Mesendoderm (in vitro differentiated cells): ENCODE data around the gene CNIH2.
"Not testable (repeated sequence)": the region's sequence is repeated elsewhere in the genome, so short reads cannot be mapped to it uniquely, and the experiment has no call there.

Source experiments
- DNase-seq: peaks from one replicate; pipeline ENCODE4 v3.0.0; 2013
- H2AK5ac ChIP-seq: 2 replicates; pipeline ENCODE4 v1.6.1; 2013; ENCODE audit warnings: low read length, inconsistent platforms
- H2BK120ac ChIP-seq: 2 replicates; pipeline ENCODE4 v1.6.1; 2013; ENCODE audit warnings: low read depth, mild to moderate bottlenecking, low read length, moderate library complexity, mixed read lengths
- H2BK15ac ChIP-seq: replicated peaks from 2 replicates; pipeline ENCODE4 v1.6.1; 2013; ENCODE audit warnings: low read depth, mild to moderate bottlenecking, moderate library complexity
- H2BK5ac ChIP-seq: 2 replicates; pipeline ENCODE4 v1.6.1; 2013; ENCODE audit warnings: low read length, inconsistent platforms
- H3K18ac ChIP-seq: 2 replicates; pipeline ENCODE4 v1.6.1; 2013; ENCODE audit warnings: mild to moderate bottlenecking, low read length, mixed read lengths
- H3K23ac ChIP-seq: one replicate; pipeline ENCODE4 v1.6.1; 2013; ENCODE audit warnings: low read length
- H3K27ac ChIP-seq: 2 replicates; pipeline ENCODE4 v1.5.1; 2013; ENCODE audit warnings: low read depth, mild to moderate bottlenecking, inconsistent platforms, low read length, moderate library complexity
- H3K27me3 ChIP-seq: 2 replicates; pipeline ENCODE4 v1.6.1; 2013; ENCODE audit warnings: low read length, control low read depth, mild to moderate bottlenecking, inconsistent platforms; ENCODE audit not compliant: insufficient read depth, poor library complexity
- H3K36me3 ChIP-seq: 2 replicates; pipeline ENCODE4 v1.6.1; 2013; ENCODE audit warnings: low read length, inconsistent platforms; ENCODE audit not compliant: control insufficient read depth, insufficient read depth
- H3K4ac ChIP-seq: one replicate; pipeline ENCODE4 v1.6.1; 2013; ENCODE audit warnings: low read depth, mild to moderate bottlenecking, low read length, moderate library complexity
- H3K4me1 ChIP-seq: 2 replicates; pipeline ENCODE4 v1.6.1; 2013; ENCODE audit warnings: low read depth, low read length, inconsistent platforms; ENCODE audit not compliant: control insufficient read depth
- H3K4me2 ChIP-seq: 2 replicates; pipeline ENCODE4 v1.6.1; 2013; ENCODE audit warnings: low read length
- H3K4me3 ChIP-seq: 2 replicates; pipeline ENCODE4 v1.5.1; 2013; ENCODE audit warnings: mild to moderate bottlenecking, low read length
- H3K56ac ChIP-seq: one replicate; pipeline ENCODE4 v1.6.1; 2013; ENCODE audit warnings: low read length
- H3K79me1 ChIP-seq: 2 replicates; pipeline ENCODE4 v1.6.1; 2013; ENCODE audit warnings: low read length, inconsistent platforms
- H3K79me2 ChIP-seq: 2 replicates; pipeline ENCODE4 v1.6.1; 2013; ENCODE audit warnings: mild to moderate bottlenecking, low read length; ENCODE audit not compliant: control insufficient read depth, insufficient read depth
- H3K9ac ChIP-seq: 2 replicates; pipeline ENCODE4 v1.6.1; 2013; ENCODE audit warnings: low read length, inconsistent platforms
- H4K5ac ChIP-seq: one replicate; pipeline ENCODE4 v1.6.1; 2013; ENCODE audit warnings: low read length
- H4K8ac ChIP-seq: one replicate; pipeline ENCODE4 v1.6.1; 2013; ENCODE audit warnings: low read depth, mild to moderate bottlenecking, control low read depth, low read length, moderate library complexity
- WGBS: extraction: QIAGEN DNeasy Blood & Tissue Kit; methylation state at CpG from one replicate; pipeline ENCODE4 v1.1.7; 2013; ENCODE audit warnings: low lambda C conversion rate, missing lambda C conversion rate; ENCODE audit not compliant: insufficient coverage; ENCODE audit errors: extremely low coverage; 5-methylcytosine and 5-hydroxymethylcytosine counted together

The CNIH2 gene

GRCh38 chr11:66247801-66248200 lies 30.2 kb upstream of the CNIH2 start:
- Histone ChIP-seq H3K4me1 (no peaks in the 10 kb centered on the region), H2AK5ac (no peak overlapping the region), H2BK120ac (no peak overlapping the region), H4K8ac (no peak overlapping the region), H3K4me2 (no peak overlapping the region), H3K23ac (no peak overlapping the region), H3K56ac (no peak overlapping the region), H3K79me1 (no peaks in the 10 kb centered on the region), H3K27me3 (no peaks in the 10 kb centered on the region), H2BK15ac (no peak overlapping the region), H3K9ac (no peak overlapping the region), H2BK5ac (no peak overlapping the region), H3K4ac (no peak overlapping the region), H3K4me3 (no peak overlapping the region), H3K79me2 (no peaks in the 10 kb centered on the region), H4K5ac (no peak overlapping the region), H3K36me3 (no peaks in the 10 kb centered on the region), H3K27ac (no peak overlapping the region), H3K18ac (no peak overlapping the region)
- DNase-seq = no peak
- no CpG with 5 or more reads among the region's 3 CpGs for WGBS

DNA sequence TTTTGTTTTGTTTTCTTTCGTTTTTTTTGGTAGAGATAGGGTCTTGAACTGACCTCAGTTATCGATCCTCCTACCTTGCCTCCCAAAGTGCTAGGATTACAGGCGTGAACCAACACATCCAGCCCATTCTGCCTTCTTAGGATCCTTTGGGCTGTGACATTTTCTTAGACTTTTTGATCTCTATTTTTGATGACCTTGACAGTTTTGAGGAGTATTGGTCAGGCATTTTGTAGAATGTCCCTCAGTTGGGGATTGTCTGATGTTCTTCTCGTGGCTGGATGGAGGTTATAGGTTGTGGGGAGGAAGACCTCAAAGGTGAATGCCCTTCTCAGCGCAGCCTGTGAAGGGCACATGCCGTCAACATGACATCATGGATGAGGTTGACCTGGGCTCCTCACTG lies 29.1 kb upstream of the CNIH2 start:
- no peak for DNase-seq

DNA sequence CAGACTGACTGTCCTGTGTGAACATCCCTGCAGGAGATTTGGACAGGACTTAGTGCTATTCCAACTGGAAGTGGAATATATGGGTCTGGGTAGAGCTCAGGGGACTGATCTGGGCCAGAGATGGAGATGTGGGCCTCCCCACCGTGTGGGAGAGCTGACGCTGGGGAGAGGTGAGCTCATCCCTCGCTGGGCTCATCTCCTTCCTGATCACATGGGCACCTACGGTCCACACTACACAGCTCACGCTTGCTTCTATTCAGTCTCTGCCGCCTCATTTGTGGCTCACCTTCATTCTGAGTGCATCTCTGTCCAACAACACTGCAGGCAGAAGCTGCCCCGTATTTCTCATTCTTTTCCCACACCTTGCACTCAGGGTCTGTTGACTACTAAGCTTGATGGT lies 26.2 kb upstream of the CNIH2 start:
- Histone ChIP-seq H3K79me1 (no peaks in the 10 kb centered on the region), H4K5ac (no peak overlapping the region), H2BK15ac (no peak overlapping the region), H2AK5ac (no peak overlapping the region), H3K56ac (no peak overlapping the region), H3K4me2 (no peak overlapping the region), H3K4ac (no peak overlapping the region), H3K36me3 (no peaks in the 10 kb centered on the region), H2BK120ac (no peak overlapping the region), H2BK5ac (no peak overlapping the region), H3K27ac (no peak overlapping the region), H4K8ac (no peak overlapping the region), H3K9ac (no peak overlapping the region), H3K4me3 (no peak overlapping the region), H3K4me1 (peaks cover 2% of the 10 kb centered on the region), H3K23ac (no peak overlapping the region), H3K18ac (no peak overlapping the region), H3K79me2 (no peaks in the 10 kb centered on the region), H3K27me3 (no peaks in the 10 kb centered on the region)
- no CpG with 5 or more reads among the region's 7 CpGs for WGBS
- no peak for DNase-seq

More for the DNA sequence above, 29.1 kb upstream of the CNIH2 start:
- Histone ChIP-seq H2AK5ac (no peak overlapping the region), H3K56ac (no peak overlapping the region), H3K27ac (no peak overlapping the region), H3K18ac (no peak overlapping the region), H3K79me1 (no peaks in the 10 kb centered on the region), H3K9ac (no peak overlapping the region), H4K8ac (no peak overlapping the region), H4K5ac (no peak overlapping the region), H2BK15ac (no peak overlapping the region), H3K4me1 (no peaks in the 10 kb centered on the region), H3K4me3 (no peak overlapping the region), H3K23ac (no peak overlapping the region), H3K4me2 (no peak overlapping the region), H2BK5ac (no peak overlapping the region), H3K79me2 (no peaks in the 10 kb centered on the region), H2BK120ac (no peak overlapping the region), H3K4ac (no peak overlapping the region), H3K36me3 (no peaks in the 10 kb centered on the region), H3K27me3 (no peaks in the 10 kb centered on the region)
- WGBS = no CpG with 5 or more reads among the region's 6 CpGs

DNA sequence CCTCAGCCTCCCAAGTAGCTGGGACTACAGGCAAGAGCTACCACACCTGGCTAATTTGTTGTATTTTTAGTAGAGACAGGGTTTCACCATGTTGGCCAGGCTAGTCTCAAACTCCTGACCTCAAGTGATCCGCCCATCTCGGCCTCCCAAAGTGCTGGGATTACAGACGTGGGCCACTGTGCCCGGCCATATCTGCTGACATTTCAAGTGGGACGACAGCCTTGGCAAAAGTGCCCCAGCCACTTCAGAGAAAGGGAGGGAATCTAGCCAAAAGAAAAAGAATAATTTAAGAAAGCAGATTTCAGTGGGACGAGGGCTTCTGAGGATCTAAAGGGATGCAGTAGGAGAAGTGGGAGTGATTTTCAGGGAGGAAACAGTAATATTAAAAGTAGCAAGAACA lies 24.9 kb upstream of the CNIH2 start:
- not testable (repeated sequence) for H3K4me1 ChIP-seq, H3K4me2 ChIP-seq, H4K5ac ChIP-seq, H3K4ac ChIP-seq, H3K4me3 ChIP-seq, H2BK120ac ChIP-seq, H3K79me1 ChIP-seq, H3K9ac ChIP-seq, H3K79me2 ChIP-seq, H2AK5ac ChIP-seq, DNase-seq, H2BK5ac ChIP-seq, H3K36me3 ChIP-seq, H2BK15ac ChIP-seq, H3K27ac ChIP-seq, H3K56ac ChIP-seq, H3K18ac ChIP-seq, H3K27me3 ChIP-seq, H3K23ac ChIP-seq, H4K8ac ChIP-seq
- WGBS = no CpG with 5 or more reads among the region's 6 CpGs

GRCh38 chr11:66258473-66258893 lies 19.5 kb upstream of the CNIH2 start:
- Histone ChIP-seq H4K5ac (no peak overlapping the region), H3K4ac (no peak overlapping the region), H3K4me2 (peak overlapping the region; percentile 76), H3K9ac (peak overlapping the region; percentile 98), H3K27me3 (no peaks in the 10 kb centered on the region), H3K79me1 (peaks cover 13% of the 10 kb centered on the region), H3K27ac (peak overlapping the region; percentile 9), H2BK5ac (no peak overlapping the region), H2BK15ac (no peak overlapping the region), H3K18ac (no peak overlapping the region), H2AK5ac (peak overlapping the region; percentile 69), H3K36me3 (peaks cover 15% of the 10 kb centered on the region), H4K8ac (no peak overlapping the region), H2BK120ac (no peak overlapping the region), H3K4me3 (peak overlapping the region; percentile 70), H3K23ac (peak overlapping the region; percentile 68), H3K4me1 (peaks cover 4% of the 10 kb centered on the region), H3K56ac (peak overlapping the region; percentile 96), H3K79me2 (peaks cover 1% of the 10 kb centered on the region)
- no peak for DNase-seq
- no CpG with 5 or more reads among the region's 28 CpGs for WGBS

DNA sequence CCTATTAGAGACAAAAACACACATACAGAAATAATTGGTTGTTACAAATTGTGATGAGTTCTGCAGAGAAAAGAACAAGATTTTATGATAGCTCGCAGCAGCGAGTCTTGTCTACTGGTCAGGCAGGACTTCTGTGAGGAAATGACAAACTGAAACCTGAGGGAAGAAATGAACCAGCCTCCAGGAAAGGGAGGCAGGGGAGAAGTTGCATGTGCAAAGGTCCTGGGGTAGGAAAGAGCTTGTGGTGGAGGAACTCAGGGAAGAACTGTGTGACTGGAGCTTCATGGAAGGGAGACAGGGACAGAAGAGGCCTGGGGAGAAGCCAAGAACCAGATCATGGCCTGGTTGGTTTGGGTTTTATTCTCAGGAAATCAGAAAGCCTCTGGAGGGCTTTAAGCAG lies 18.8 kb upstream of the CNIH2 start:
- H3K79me1 ChIP-seq = peaks cover 13% of the 10 kb centered on the region
- H3K4ac ChIP-seq = no peak overlapping the region
- no peak overlapping the region for H3K18ac ChIP-seq
- no peak overlapping the region for H4K5ac ChIP-seq
- peaks cover 15% of the 10 kb centered on the region for H3K36me3 ChIP-seq
- DNase-seq = no peak
- no peak overlapping the region for H4K8ac ChIP-seq
- WGBS = no CpG with 5 or more reads among the region's 2 CpGs
- peak overlapping the region; percentile 98 for H3K9ac ChIP-seq
- no peak overlapping the region for H3K23ac ChIP-seq
- peaks cover 4% of the 10 kb centered on the region for H3K4me1 ChIP-seq
- H2BK120ac ChIP-seq = no peak overlapping the region
- no peak overlapping the region for H3K4me3 ChIP-seq
- no peak overlapping the region for H2BK15ac ChIP-seq
- peak overlapping the region; percentile 96 for H3K56ac ChIP-seq
- H3K4me2 ChIP-seq = no peak overlapping the region
- peaks cover 1% of the 10 kb centered on the region for H3K79me2 ChIP-seq
- no peak overlapping the region for H3K27ac ChIP-seq
- no peak overlapping the region for H2BK5ac ChIP-seq
- H2AK5ac ChIP-seq = no peak overlapping the region
- no peaks in the 10 kb centered on the region for H3K27me3 ChIP-seq
